Measurements from ENCODE around the gene ARID4A. TPM values are rescaled to one million over a fixed set of nuclear protein-coding genes. Genes with fewer than 3 reads are reported as not detected.

The ARID4A gene
- total RNA-seq, 1 experiment from 2014 or later = 31.5 TPM

DNA sequence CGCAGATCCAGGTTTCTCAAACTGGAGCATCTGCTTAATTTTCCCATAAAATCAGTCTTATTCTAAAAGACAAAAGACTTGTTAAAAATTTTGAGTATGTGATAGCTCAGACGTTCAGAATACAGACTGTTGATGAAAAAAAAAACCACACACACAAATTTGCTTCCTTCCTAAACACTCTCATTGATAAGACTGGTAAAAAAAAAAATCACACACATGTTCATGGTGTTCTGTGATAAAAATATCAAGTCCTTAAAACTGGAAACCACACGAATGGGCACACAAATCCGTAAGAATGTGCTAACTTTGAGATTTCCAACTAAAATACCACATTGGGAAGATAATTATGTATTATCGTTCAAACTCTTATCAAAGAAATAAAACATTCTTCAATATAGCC lies 6.7 kb upstream of the ARID4A start:
- H3K4me1 ChIP-seq = peaks cover 24% of the 10 kb centered on the region
- CTCF ChIA-PET = no interaction called here
- Mint-ChIP-seq H3K27me3 (ENCODE audit: insufficient read depth, unreplicated experiment) (no peaks in the 10 kb centered on the region), H3K4me3 (ENCODE audit: unreplicated experiment) (no peak overlapping the region), H3K4me1 (ENCODE audit: low read depth, unreplicated experiment) (peaks cover 29% of the 10 kb centered on the region), H3K9me3 (ENCODE audit: unreplicated experiment) (no peaks in the 10 kb centered on the region), H3K36me3 (ENCODE audit: insufficient read depth, unreplicated experiment) (peaks cover 82% of the 10 kb centered on the region), H3K27ac (ENCODE audit: unreplicated experiment) (no peak overlapping the region)
- intact Hi-C loops (cut with micrococcal nuclease; ENCODE audit: unreplicated experiment) = no loop called here
- H3K4me3 ChIP-seq (ENCODE audit: low read depth, low read length) = no peak overlapping the region
- BruUV-seq (replicated peaks) = no TSS peak
- no peak for TF ChIP-seq CTCF (IDR thresholded peaks at IDR 0.05; ENCODE audit: insufficient read depth in 1 of 2, low read depth in 1 of 2, low read length in 1 of 2, severe bottlenecking in 1 of 2, unreplicated experiment in 1 of 2)
- no peaks in the 10 kb centered on the region for H3K27me3 ChIP-seq (replicated peaks; ENCODE audit: control insufficient read depth, insufficient read depth, low read length)
- DNase-seq = no peak
- H3K36me3 ChIP-seq (ENCODE audit: control insufficient read depth, insufficient read depth, low read length) = peaks cover 1% of the 10 kb centered on the region; the same call in 1 of the 2 replicates
- H3K9me3 ChIP-seq = no peaks in the 10 kb centered on the region
- POLR2A ChIA-PET = no interaction called here

DNA sequence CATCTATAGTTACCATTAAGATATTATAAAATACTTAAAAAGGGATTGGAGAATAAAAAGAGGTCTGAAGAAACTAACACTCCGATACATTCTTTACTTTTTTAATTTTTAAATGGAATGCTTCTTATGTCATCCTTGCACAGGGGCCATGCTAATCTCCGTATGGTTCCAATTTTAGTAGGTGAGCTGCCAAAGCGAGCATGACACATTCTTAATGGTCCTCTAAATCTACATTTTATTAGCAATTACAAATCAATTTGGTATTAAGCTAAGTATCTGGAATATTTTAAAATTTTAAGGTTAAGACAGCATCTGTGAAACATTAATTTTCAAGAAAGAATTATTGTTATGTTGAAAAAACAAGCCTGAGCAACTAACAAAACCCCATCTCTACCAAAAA lies 6.2 kb upstream of the ARID4A start:
- no TSS peak for BruUV-seq (replicated peaks)
- peaks cover 1% of the 10 kb centered on the region; the same call in 1 of the 2 replicates for H3K36me3 ChIP-seq (ENCODE audit: control insufficient read depth, insufficient read depth, low read length)
- POLR2A ChIA-PET = no interaction called here

DNA sequence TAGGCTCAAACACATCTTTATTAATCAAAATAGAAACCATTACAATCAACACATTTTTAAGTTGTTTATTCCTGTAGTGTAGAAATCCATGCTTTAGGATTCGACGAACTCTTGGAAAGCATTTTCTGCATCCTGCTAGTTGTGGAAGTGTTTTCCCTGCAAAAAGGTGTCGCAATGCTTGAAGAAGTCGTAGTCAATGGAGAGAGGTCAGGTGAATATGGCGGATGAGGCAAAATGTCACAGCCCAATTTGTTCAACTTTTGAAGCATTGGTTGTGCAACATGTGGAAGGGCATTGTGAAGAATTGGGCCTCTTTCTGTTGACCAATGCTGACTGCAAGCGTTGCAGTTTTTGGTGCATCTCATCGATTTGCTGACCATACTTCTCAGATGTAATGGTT lies 4.2 kb upstream of the ARID4A start:
- H3K27ac Mint-ChIP-seq (ENCODE audit: unreplicated experiment) = no peak overlapping the region
- CTCF ChIA-PET = no interaction called here
- DNase-seq = no peak
- no peaks in the 10 kb centered on the region for H3K9me3 Mint-ChIP-seq (ENCODE audit: unreplicated experiment)
- Histone ChIP-seq H3K27me3 (replicated peaks; ENCODE audit: control insufficient read depth, insufficient read depth, low read length) (no peaks in the 10 kb centered on the region), H3K4me3 (ENCODE audit: low read depth, low read length) (no peak overlapping the region), H3K9me3 (no peaks in the 10 kb centered on the region), H3K4me1 (0 out of 2 replicates have a peak, but pooled peaks cover under 1% of the 10 kb centered on the region), H3K36me3 (ENCODE audit: control insufficient read depth, insufficient read depth, low read length) (no peaks in the 10 kb centered on the region; the same call in 1 of the 2 replicates)
- POLR2A ChIA-PET = no interaction called here
- H3K27me3 Mint-ChIP-seq (ENCODE audit: insufficient read depth, unreplicated experiment) = no peaks in the 10 kb centered on the region
- BruUV-seq (replicated peaks) = no TSS peak
- no peak overlapping the region for H3K4me3 Mint-ChIP-seq (ENCODE audit: unreplicated experiment)
- intact Hi-C loops (cut with micrococcal nuclease; ENCODE audit: unreplicated experiment) = no loop called here
- H3K36me3 Mint-ChIP-seq (ENCODE audit: insufficient read depth, unreplicated experiment) = peaks cover 61% of the 10 kb centered on the region
- peaks cover 12% of the 10 kb centered on the region for H3K4me1 Mint-ChIP-seq (ENCODE audit: low read depth, unreplicated experiment)
- TF ChIP-seq CTCF (IDR thresholded peaks at IDR 0.05; ENCODE audit: insufficient read depth in 1 of 2, low read depth in 1 of 2, low read length in 1 of 2, severe bottlenecking in 1 of 2, unreplicated experiment in 1 of 2) = no peak

More for the DNA sequence above, 6.2 kb upstream of the ARID4A start:
- Mint-ChIP-seq H3K36me3 (ENCODE audit: insufficient read depth, unreplicated experiment) (peaks cover 80% of the 10 kb centered on the region), H3K27me3 (ENCODE audit: insufficient read depth, unreplicated experiment) (no peaks in the 10 kb centered on the region), H3K4me3 (ENCODE audit: unreplicated experiment) (no peak overlapping the region), H3K4me1 (ENCODE audit: low read depth, unreplicated experiment) (peaks cover 29% of the 10 kb centered on the region), H3K27ac (ENCODE audit: unreplicated experiment) (no peak overlapping the region), H3K9me3 (ENCODE audit: unreplicated experiment) (no peaks in the 10 kb centered on the region)
- TF ChIP-seq CTCF (IDR thresholded peaks at IDR 0.05; ENCODE audit: insufficient read depth in 1 of 2, low read depth in 1 of 2, low read length in 1 of 2, severe bottlenecking in 1 of 2, unreplicated experiment in 1 of 2) = no peak
- Histone ChIP-seq H3K4me1 (peaks cover 18% of the 10 kb centered on the region), H3K27me3 (replicated peaks; ENCODE audit: control insufficient read depth, insufficient read depth, low read length) (no peaks in the 10 kb centered on the region), H3K4me3 (ENCODE audit: low read depth, low read length) (no peak overlapping the region), H3K9me3 (no peaks in the 10 kb centered on the region)
- no peak for DNase-seq
- intact Hi-C loops (cut with micrococcal nuclease; ENCODE audit: unreplicated experiment) = no loop called here
- CTCF ChIA-PET = no interaction called here

Data from Caco-2 (cell line).